ENCODE results near the gene PNPO.
"Not testable (repeated sequence)": the region's sequence is repeated elsewhere in the genome, so short reads cannot be mapped to it uniquely, and the experiment has no call there.

PNPO gene

GRCh38 chr17:47918006-47918405 is 23.4 kb upstream of the PNPO start:
- DNase-seq (ENCODE audit: low spot score), result no peak

- no peak for DNase-seq (ENCODE audit: low spot score)
Observed at GRCh38 chr17:47918991-47919390, 22.4 kb upstream of the PNPO start.

- DNase-seq (ENCODE audit: low spot score), result not testable (repeated sequence)
Observed at GRCh38 chr17:47919889-47920288, 21.5 kb upstream of the PNPO start.

GRCh38 chr17:47924785-47925677 is 16.3 kb upstream of the PNPO start:
- no peak for DNase-seq (ENCODE audit: low spot score)

GRCh38 chr17:47925678-47925988 is 15.7 kb upstream of the PNPO start:
- no peak for DNase-seq (ENCODE audit: low spot score)

GRCh38 chr17:47927821-47928400 is 13.5 kb upstream of the PNPO start:
- DNase-seq (ENCODE audit: low spot score), result no peak

- DNase-seq (ENCODE audit: low spot score), result no peak
Observed at GRCh38 chr17:47928415-47928814, 13.0 kb upstream of the PNPO start.

GRCh38 chr17:47929218-47930000 is 12.0 kb upstream of the PNPO start:
- DNase-seq (ENCODE audit: low spot score), result no peak

- DNase-seq (ENCODE audit: low spot score), result no peak
Observed at GRCh38 chr17:47931848-47932247, 9.5 kb upstream of the PNPO start.

- DNase-seq (ENCODE audit: low spot score), result no peak
Observed at GRCh38 chr17:47934856-47935255, 6.5 kb upstream of the PNPO start.

- DNase-seq (ENCODE audit: low spot score), result not testable (repeated sequence)
Observed at GRCh38 chr17:47935468-47935867, 5.9 kb upstream of the PNPO start.

- DNase-seq (ENCODE audit: low spot score), result no peak
Observed at GRCh38 chr17:47935961-47936360, 5.4 kb upstream of the PNPO start.

- DNase-seq (ENCODE audit: low spot score), result no peak
Observed at GRCh38 chr17:47937941-47938340, 3.4 kb upstream of the PNPO start.

GRCh38 chr17:47942096-47942510 is 732 bp downstream of the PNPO start:
- no peak for DNase-seq (ENCODE audit: low spot score)

- DNase-seq (ENCODE audit: low spot score), result no peak
Observed at GRCh38 chr17:47942568-47942967, 1.2 kb downstream of the PNPO start.

GRCh38 chr17:47945080-47945479 is 3.7 kb downstream of the PNPO start:
- DNase-seq (ENCODE audit: low spot score), result peak; percentile 70

- DNase-seq (ENCODE audit: low spot score), result no peak
Observed at GRCh38 chr17:47945529-47946508, 4.4 kb downstream of the PNPO start.

GRCh38 chr17:47946516-47946915 is 5.1 kb downstream of the PNPO start:
- DNase-seq (ENCODE audit: low spot score), result no peak

GRCh38 chr17:47946929-47947397 is 5.6 kb downstream of the PNPO start:
- peak; percentile 62 for DNase-seq (ENCODE audit: low spot score)

GRCh38 chr17:47948706-47949196 is 7.4 kb downstream of the PNPO start:
- DNase-seq (ENCODE audit: low spot score), result no peak

GRCh38 chr17:47949197-47949759 is 7.9 kb downstream of the PNPO start:
- DNase-seq (ENCODE audit: low spot score), result peak; percentile 89
